SU-DHL-6 (cell line): Measurements from ENCODE around the gene MAB21L4.

Experiments used
- EZH2phosphoT487 ChIP-seq: fragments of 200-600 bp; sonication (generic), shearing (Covaris generic); conservative IDR thresholded peaks from 2 replicates; pipeline ENCODE4 v1.6.1; 2018; ENCODE audit warnings: mild to moderate bottlenecking, antibody characterized with exemption, low read length, moderate library complexity, mixed read lengths
- TF ChIP-seq, protein P1 (sequence below): fragments of 200-600 bp; sonication (generic); IDR thresholded peaks from one replicate; pipeline ENCODE4 v1.5.1; 2017; ENCODE audit warnings: antibody characterized with exemption, mild to moderate bottlenecking, low read length, moderate library complexity; ENCODE audit not compliant: insufficient read depth, poor library complexity, severe bottlenecking

DNA sequence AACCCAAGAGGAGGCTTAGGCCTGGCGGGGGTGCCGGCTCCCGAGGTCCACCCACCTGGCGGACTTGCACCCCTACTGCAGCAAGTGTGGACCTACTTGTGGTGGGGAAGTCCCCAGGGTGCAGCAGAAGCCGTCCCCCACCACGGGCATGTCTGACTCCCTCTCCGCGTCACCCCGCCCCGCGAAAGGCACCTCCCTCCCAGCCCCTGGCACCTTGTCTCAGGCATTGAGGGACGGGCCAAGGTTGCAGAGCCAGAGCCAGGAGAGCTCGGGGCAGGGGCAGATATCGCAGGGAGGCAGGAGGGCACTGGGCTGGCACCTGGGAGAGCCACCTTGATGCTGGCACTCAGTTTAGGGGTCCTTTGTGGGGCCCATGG, 29.2 kb upstream of the MAB21L4 start:
- TF ChIP-seq, protein P1, sequence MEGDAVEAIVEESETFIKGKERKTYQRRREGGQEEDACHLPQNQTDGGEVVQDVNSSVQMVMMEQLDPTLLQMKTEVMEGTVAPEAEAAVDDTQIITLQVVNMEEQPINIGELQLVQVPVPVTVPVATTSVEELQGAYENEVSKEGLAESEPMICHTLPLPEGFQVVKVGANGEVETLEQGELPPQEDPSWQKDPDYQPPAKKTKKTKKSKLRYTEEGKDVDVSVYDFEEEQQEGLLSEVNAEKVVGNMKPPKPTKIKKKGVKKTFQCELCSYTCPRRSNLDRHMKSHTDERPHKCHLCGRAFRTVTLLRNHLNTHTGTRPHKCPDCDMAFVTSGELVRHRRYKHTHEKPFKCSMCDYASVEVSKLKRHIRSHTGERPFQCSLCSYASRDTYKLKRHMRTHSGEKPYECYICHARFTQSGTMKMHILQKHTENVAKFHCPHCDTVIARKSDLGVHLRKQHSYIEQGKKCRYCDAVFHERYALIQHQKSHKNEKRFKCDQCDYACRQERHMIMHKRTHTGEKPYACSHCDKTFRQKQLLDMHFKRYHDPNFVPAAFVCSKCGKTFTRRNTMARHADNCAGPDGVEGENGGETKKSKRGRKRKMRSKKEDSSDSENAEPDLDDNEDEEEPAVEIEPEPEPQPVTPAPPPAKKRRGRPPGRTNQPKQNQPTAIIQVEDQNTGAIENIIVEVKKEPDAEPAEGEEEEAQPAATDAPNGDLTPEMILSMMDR, result no peak
- TF ChIP-seq EZH2phosphoT487, result no peak
